HG02852 (cell line): ENCODE data around the gene SETD7.

Source experiments
- ATAC-seq: cut with Tn5 transposase; IDR thresholded peaks from one replicate; pipeline ENCODE4 v1.9.1; 2021; ENCODE audit warnings: mild to moderate bottlenecking, moderate library complexity; ENCODE audit not compliant: unreplicated experiment

Gene SETD7

DNA sequence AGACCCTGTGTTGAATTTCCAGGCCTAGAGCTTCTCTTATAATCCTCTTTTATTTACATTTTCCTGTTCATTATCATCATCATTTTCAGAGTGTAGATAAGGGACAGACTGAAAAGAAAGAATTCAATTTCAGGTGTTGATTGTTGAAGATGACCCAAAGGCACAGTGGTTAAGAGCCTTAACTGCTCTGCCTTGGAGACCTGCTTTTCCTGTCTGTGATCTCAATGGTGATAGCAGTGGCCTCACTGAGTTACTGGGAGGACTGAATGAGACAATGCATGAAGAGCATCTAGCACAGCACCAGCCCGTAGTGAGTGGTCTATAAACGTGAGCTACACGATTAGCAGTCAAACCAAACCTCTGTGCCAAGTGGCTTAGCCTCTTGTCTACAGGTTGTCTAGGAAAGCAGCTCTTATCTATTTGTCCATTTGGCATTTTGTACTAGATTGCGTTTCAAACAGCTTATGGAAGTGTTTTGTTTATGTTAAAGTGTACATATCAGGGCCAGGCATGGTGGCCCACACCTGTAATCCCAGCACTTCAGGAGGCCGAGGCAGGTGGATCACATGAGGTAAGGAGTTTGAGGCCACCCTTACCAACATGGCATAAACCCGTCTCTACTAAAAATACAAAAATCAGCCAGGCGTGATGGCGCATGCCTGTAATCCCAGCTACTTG is 41.5 kb downstream of the SETD7 start:
- no peak for ATAC-seq

DNA sequence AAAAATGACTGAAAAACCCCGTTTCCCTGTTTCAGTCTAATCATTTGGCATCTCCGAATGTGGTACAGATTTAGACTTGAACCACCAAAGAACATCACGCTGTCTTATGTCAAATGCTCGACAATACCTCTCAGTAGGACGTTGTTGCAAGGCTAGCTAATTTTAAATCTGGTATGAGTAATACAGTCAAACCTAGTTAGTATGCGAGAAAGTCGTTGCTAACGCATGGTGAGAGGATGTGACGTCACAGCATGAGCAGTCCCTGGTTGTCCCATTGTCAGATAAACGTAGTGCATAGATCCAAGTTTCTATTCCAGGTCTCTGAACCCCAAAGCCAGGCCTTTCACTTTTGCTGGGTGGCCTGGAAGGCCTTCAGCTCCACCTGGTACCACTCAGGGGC is 44.7 kb downstream of the SETD7 start:
- no peak for ATAC-seq

DNA sequence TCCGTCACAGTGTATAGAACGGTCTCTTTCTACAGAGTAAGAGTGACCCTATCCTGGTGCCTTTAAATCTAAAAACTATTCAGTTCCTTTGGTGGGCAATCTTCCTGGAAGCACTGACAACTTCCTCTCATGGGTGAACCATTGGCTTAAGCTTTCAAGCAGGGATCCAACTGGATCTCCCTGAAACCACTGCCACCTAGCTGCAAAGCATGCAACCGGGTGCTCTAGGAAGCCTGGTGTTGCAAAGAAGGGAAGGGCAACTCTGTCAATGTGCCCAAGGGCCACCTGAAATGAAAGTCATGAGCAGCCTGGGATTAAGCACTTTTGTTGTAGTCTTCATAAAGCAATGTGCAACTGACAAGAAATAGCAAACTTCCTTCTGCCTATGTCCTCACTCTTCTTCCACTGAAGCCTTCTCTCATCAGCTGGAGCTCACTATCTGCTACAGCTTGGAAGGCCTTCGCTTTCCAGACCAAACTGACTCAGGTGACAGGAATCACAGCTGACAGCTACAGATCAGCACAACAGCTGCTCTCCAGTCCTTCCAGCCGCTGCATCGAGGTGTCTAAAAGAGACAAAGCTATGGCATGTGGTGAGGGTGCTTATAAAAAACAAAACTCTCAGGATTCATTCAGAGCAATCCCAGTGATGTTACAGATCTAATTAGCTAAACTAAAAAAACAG is 46.1 kb downstream of the SETD7 start:
- ATAC-seq = no peak

DNA sequence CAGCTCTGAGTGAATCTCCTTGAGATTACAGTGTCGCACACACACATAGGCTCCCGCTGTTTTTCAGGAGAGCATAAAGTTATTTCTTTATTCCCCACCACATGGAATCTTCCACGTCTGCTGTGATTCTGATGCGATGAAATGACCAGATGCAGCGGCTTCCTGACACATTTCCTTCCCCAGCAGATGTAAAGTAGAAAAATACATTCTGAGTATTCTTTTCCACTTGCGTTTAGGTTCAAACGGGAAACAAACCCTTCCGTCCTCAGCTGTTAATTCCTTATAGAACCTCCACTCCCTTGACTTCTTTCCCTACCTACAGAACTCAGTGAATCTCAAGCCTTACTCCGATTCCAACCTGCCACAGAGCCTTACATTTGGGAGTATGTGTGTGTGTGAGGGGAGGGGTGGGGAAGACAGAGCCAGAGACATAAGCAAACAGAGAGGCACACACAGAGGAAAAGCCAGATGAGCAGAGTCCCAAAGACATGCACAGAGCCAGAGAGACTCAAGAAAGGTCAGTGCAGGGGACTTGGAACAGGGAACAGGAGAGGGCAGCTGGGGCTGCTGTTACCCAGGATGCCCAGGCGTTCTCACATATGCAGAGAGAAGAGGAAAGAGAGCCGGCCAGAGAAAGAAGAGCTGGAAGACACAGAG is 47.3 kb downstream of the SETD7 start:
- ATAC-seq = no peak

DNA sequence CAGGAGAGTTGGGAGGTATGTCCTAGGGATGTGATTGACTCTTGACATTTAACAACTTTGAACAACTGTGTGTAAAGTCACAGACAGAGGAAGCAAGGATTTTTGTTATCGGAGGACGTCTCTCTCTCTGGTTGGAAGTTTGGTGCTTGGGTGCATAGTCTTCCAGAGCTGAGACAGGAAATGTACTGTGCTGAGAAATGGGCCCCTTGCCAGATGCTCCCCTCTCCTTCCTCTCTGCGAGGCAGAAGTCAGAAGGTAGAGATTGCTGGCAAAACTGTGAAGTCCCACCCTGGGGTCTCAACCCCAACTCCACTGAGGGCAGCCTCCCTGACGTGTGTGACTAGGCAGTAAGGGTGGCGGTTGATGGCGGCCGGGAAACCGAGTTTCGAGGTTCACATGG is 49.2 kb downstream of the SETD7 start:
- ATAC-seq = no peak

DNA sequence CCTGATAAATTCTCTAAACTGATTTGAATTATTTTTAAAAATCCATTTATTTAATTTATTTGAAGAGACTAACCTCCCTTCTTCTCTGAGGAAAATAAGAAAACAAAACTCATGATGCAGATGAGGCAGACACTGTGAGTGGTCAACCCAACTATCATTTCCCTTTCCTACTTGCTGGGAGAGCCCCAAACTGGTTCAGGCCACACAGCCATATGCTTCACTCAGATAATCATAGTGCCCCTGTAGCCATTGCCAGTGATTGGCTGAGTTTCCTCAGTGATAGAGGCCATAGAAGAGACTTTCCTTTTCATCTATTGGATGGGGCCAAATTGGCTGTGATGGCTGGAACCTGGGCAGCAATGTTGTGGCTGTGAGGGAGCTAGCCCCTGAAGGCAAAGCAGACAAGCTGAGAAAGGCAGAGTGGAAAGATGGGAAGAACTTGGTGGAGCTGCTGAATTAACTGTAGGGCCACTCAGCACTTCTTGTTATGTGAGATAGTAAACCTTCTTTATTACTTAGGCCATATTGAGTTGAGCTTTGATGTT is 52.3 kb downstream of the SETD7 start:
- no peak for ATAC-seq

DNA sequence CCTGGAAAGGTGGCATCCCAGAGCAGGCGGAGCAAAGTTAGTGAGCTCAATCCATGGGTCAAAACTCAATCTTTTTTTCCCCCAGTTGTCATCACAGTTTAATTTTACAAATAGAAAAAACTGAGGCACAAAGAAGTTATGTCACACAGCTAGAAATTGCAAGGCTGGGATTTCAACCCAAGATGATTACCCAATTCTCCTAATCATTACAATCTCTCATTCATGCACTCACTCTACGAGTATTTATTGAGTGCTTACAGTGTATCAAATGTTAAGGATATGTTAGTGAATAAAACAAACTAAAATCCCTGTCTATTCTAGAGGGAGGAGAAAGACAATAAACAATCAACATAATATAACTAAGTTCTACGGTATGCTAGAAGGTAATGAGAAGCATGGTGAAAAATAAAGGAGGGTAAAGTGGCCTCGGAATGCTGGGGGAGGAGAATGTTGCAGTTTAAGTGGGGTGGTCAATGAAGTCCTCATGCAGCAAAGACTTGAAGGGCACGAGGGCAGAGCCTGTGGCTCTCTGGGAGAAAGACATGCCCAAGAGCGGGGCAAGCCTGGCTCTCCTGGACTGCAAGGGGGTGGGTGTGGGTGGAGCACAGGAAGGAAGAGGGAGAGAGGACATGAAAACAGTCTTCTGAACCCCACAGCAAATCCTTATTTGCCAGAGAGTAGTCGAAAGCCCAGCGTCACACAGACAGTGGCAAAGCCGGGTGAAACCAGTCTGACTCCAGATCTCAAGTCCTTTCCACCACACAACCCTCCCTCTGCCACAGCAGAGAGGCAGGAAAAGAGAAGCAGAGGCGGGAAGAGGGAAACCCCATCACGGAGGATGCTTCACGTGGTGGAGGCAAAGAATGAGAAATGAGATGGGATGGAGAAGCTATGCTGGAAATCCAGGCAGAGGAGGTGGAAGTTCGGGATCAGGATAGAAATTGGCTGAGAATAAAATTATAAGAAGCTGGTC is 53.8 kb downstream of the SETD7 start:
- ATAC-seq = no peak

DNA sequence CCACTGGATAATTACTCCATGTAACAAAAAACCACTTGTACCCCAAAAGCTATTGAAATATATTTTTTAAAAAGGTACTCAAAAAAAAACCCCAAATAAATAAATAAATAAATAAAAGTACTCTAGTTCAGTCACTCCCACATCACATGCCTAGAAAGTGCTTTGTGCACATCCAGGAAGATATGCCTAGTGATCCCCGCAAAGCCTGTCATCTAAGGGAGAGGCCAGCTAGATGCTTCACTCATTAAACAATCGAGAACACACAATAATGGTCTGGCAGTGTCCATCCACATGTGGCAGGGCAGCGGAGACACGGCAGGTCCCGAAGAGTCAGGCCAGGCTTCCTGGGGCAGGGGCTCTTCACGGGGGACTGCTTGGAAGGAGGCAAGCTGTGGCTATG is 54.5 kb downstream of the SETD7 start:
- ATAC-seq = no peak

DNA sequence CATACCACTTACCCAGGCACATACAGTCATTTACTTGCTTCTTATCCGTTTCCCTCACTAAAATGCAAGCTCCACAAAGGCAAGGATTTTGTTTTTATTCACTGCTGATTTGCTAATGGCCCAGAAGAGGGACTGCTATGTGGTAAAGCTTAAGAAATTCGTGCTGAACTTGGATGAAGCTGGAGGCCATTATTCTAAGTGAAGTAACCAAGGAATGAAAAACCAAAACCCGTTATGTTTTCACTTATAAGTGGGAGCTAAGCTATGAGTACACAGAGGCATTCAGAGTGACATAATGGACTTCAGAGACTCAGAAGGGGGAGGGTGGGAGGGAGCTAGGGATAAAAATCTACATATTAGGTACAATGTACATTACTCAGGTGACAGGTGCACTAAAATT is 54.9 kb downstream of the SETD7 start:
- ATAC-seq = no peak

DNA sequence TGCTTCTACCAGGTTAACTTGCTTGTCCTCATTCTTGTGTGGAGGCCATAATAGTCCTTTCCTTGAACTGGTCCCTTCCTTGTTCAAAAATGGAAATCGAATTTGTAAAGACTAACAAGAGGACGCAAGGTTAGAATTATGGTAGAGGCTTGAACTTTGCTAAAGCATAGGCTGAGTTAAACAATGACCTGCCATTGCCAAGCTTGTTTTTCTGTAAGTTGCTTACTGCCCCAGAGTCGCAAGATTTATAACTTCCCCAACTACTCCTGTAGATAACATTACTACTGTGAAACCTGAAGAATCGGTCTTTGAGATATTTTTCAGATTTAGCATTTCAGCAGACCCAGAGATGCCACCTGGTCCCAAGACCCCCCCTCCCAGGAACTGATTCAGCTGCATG is 56.8 kb downstream of the SETD7 start:
- no peak for ATAC-seq

DNA sequence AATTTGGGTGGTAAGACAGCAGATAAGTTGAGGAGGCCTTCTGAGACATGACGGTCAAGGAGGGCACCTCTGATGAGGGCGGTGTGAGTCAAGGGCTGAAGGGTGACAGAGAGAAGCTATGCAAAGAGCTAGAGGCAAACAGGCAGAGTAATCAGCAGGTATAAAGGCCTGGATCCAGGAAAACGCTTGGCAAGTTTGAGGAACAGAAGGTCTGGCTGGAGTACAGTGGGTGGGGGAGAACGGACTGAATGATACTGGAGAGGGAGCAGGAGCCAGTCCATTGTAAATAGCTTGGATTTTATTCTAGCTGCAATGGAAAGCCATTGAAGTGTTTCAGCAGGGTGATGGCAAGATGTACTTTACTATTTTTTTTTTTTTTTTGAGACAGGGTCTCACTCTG is 62.8 kb downstream of the SETD7 start:
- ATAC-seq = no peak

DNA sequence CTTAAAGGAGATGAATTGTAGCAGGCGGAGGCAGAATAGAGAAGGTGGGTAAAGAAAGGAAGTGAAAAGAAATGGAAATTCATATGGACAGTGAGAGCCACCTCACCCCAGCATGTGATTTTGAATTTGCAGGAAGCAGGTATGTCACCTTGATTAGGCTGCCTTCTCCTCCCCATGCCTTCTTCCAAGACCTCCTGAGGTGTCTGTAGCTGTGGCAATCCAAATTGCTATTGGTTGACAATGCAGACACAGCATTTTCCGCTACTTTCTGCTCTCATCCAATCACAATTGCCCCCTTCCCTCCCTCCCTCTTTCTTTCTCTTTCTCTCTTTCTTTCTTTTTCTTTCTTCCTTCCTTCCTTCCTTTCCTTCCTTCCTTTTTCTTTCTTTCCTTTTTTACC is 63.6 kb downstream of the SETD7 start:
- no peak for ATAC-seq

DNA sequence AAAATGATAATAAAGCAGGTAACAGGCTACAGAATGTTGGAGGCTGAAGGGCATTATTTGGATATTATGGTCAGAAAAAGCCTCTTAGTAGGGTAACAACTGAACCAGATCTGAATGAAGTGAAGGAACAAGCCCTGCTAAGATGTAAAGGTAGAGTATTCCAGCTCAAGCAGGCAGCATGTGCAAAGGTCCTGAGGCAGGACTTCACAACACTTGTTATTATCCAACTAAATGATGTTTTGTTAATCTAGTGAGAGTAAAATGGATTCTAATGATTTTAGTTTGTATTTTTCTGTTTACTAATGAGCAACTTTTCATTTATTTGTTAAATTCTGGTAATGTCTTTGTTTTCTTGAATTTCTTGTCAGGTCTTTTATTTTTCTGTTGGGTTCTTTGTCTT is 66.4 kb downstream of the SETD7 start:
- no peak for ATAC-seq

DNA sequence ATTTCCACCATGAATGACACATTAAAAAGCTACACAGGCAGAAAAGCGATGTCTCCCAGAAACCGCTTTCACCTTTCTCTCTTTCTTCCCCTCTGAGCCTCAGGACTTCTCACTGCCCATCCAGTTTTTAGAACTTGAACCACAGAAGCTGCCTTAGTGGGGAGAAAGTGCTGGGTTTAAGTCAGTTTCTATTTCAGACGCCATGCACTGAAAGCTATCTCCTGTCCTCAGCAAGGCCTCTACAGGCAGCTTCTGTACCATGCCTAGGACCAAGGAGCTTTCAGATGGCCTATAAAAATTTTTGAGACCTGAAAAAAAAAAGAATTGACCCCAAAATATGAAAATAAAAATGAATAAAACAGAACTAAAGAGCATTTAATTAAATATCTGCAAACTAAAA is 67.6 kb downstream of the SETD7 start:
- ATAC-seq = no peak

DNA sequence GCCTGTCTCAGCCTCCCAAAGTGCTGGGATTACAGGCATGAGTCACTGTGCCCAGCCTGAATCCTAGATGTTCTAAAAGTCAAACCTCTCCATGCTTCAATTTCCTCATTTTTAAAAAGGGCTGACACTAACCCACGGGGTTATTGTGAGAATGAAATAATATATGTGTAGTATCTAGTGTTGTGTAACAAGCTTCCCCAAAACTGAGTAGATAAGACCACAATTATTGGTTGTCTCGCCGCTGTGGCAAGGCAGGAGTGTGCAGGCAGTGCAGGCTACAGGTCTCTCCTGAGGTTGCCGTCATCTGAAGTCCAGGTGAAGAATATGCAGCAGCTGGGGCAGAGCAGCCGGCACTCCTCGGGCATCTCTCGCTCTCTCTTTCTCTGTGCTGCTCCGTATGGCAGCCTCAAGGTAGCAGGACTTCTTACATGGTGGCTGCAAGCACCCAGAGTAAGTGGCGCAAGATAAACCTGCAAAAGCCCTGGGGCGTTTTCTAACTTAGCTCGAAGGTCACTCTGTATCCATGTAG is 71.2 kb downstream of the SETD7 start:
- no peak for ATAC-seq

DNA sequence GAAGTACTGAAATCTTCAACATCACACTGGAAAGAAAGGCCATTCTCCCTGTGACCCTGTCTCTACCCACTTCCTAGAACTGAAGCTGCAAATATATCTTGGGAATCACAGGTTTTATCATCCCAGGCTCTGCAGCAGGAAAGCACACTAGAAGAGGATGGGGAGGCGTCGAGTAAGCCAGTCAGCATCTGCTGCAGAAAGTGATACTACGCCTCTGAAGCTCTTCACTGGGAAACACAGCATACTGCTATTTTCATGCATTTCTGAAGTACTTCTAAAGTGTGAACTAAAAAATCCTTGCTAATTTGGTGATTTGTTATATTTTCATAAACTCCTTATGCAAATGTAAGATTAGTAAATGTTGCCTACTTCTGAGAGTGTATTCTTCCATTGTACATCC is 73.0 kb downstream of the SETD7 start:
- no peak for ATAC-seq

DNA sequence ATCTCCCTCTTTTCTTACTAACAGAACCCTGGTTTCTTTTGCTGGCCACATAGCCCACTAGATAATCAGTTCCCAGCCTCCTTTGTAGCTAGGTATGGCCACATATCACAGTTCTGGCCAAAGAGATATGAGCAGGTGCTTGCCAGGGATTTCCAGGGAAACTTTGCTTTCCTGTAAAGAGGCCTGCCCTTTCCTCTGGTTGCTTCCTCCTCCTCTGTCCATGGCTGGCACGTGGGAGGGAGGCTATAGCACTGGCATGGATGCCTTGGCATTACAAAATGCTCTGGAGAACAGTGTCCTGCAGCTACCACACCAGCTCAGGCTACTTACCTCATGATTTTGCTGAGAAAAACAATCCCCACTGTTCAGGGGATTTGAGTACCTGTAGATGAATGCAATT is 74.6 kb downstream of the SETD7 start:
- ATAC-seq = no peak

DNA sequence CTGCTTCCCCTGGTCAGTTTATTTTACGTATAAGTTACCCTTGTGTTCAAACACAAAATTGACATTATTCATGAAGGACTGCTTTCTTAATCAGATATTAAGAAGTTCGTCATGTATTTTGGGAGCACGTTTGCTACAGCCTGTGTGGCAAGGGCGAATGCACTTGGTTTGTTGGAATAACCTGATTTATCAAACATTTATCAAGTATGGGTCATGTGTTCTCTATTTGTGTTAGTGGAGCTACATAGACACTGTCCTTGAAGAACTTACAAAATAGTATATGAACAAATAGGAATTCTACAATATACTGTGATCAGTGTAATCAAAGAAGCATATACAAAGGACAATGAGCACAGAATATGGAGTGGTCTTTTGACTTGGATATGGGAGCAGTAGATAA is 79.7 kb downstream of the SETD7 start:
- no peak for ATAC-seq

DNA sequence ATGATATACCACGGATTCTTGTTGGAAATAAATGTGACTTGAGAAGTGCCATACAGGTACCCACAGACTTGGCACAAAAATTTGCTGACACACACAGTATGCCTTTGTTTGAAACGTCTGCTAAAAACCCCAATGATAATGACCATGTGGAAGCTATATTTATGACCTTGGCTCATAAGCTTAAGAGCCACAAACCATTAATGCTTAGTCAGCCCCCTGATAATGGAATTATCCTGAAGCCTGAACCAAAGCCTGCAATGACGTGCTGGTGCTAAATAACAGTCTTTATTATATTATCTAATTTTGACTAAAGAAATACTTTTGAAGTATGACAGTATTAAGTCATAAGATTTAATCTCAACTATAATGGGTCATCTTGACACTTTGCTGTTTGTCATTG is 83.2 kb downstream of the SETD7 start:
- no peak for ATAC-seq

DNA sequence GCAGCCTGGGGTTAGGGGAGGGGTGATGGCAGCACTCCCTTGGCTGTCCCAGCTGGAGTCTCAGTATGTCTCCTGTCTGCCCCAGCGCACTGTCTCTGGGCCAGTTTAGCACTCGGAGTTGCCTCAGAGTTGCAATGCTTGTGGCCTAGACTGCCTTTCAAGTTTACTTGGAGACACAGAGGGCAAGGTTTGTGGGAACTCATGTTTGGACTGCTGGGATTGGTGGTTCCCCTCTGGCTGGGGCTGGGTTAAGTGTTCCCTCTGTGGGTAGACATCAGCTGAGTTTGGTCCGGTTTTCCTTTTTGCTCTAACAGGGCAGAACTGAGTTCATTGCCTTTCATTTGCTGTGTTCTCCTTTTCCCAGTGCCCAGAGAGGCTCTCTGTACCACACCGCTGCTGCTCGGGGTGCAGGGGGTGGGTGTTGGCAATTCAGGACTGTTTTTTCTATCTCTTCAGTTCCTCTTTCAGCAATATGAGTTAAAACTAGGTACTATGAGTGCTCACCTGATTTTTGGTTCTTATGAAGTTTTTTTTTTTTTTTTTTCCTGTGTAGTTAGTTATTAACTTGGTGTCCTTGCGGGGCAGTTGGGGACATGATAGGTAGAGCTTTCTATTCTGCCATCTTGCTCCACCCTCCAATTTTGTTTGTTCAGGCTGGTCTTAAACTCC is 84.9 kb downstream of the SETD7 start:
- peak; percentile 56 for ATAC-seq
